Hepatocyte (in vitro differentiated cells): ENCODE results near the gene RIMBP3C. TPM values are rescaled to one million over a fixed set of nuclear protein-coding genes. Genes with fewer than 3 reads are reported as not detected.

Source experiments
- DNase-seq: peaks from one replicate; pipeline ENCODE4 v3.0.0-alpha.2; 2016; ENCODE audit warnings: low spot score
- H2AFZ ChIP-seq: fragments of 200-600 bp; sonication (generic); 2 replicates; pipeline ENCODE4 v1.6.0; 2016; ENCODE audit warnings: antibody characterized with exemption, mild to moderate bottlenecking
- H3K27ac ChIP-seq: fragments of 200-600 bp; sonication (generic); 2 replicates; pipeline ENCODE4 v1.5.1; 2016; ENCODE audit warnings: mild to moderate bottlenecking
- H3K27me3 ChIP-seq: fragments of 200-600 bp; sonication (generic); 2 replicates; pipeline ENCODE4 v1.6.1; 2016
- H3K36me3 ChIP-seq: fragments of 200-600 bp; sonication (generic); replicated peaks from 2 replicates; pipeline ENCODE4 v1.5.1; 2016; ENCODE audit warnings: low read depth; ENCODE audit not compliant: insufficient read depth
- H3K4me1 ChIP-seq: fragments of 200-600 bp; sonication (generic); 2 replicates; pipeline ENCODE4 v1.5.1; 2016; ENCODE audit warnings: mild to moderate bottlenecking, moderate library complexity; ENCODE audit not compliant: insufficient read depth
- H3K4me2 ChIP-seq: fragments of 200-600 bp; sonication (generic); 2 replicates; pipeline ENCODE4 v1.6.0; 2016
- H3K4me3 ChIP-seq: fragments of 200-600 bp; sonication (generic); 2 replicates; pipeline ENCODE4 v1.5.1; 2016; ENCODE audit warnings: mild to moderate bottlenecking
- H3K79me2 ChIP-seq: fragments of 200-600 bp; sonication (generic); 2 replicates; pipeline ENCODE4 v1.6.0; 2017; ENCODE audit warnings: mild to moderate bottlenecking
- H3K9me2 ChIP-seq: fragments of 200-600 bp; sonication (generic); replicated peaks from 2 replicates; pipeline ENCODE4 v1.6.0; 2017; ENCODE audit warnings: mild to moderate bottlenecking; ENCODE audit not compliant: insufficient read depth
- H3K9me3 ChIP-seq: fragments of 200-600 bp; sonication (generic); 2 replicates; pipeline ENCODE4 v1.5.1; 2016; ENCODE audit warnings: low read depth, mild to moderate bottlenecking
- H4K20me1 ChIP-seq: fragments of 200-600 bp; sonication (generic); 2 replicates; pipeline ENCODE4 v1.6.0; 2016; ENCODE audit warnings: mild to moderate bottlenecking; ENCODE audit not compliant: insufficient read depth, poor library complexity, severe bottlenecking
- EZH2 ChIP-seq: fragments of 200-600 bp; sonication (generic); IDR thresholded peaks from 2 replicates; pipeline ENCODE4 v1.6.1; 2016; ENCODE audit warnings: antibody characterized with exemption, mild to moderate bottlenecking, borderline replicate concordance
- EZH2phosphoT487 ChIP-seq: fragments of 200-600 bp; sonication (generic); IDR thresholded peaks from one replicate; pipeline ENCODE4 v1.6.1; 2018; ENCODE audit warnings: antibody characterized with exemption, mild to moderate bottlenecking, low read depth, moderate library complexity; ENCODE audit not compliant: unreplicated experiment, severe bottlenecking
- WGBS: methylation state at CpG from one replicate; pipeline ENCODE4 v1.1.6; 2016; ENCODE audit warnings: low lambda C conversion rate; ENCODE audit errors: missing lambda C conversion rate; 5-methylcytosine and 5-hydroxymethylcytosine counted together
- polyA plus RNA-seq: library from polyadenylated mRNA; unstranded; fragments of >200 nt; fragmentation: Nextera tagmentation; extraction: Ambion mirVana; gene quantifications from 2 replicates; pipeline ENCODE4 v1.2.1, GENCODE V29; 2016
- total RNA-seq: library from RNA; depleted of rRNA; stranded (reverse); fragments of >200 nt; gene quantifications from 2 replicates; pipeline ENCODE4 v1.2.3, GENCODE V29; 2014
- TF ChIP-seq, protein P1 (sequence below): fragments of 200-600 bp; sonication (generic); IDR thresholded peaks from 2 replicates; pipeline ENCODE4 v1.5.1; 2016; ENCODE audit warnings: antibody characterized with exemption, mild to moderate bottlenecking; ENCODE audit not compliant: poor library complexity

Gene RIMBP3C
- total and polyA plus RNA-seq, 2 experiments from 2014 or later = 0.30 TPM; not detected in 1

DNA sequence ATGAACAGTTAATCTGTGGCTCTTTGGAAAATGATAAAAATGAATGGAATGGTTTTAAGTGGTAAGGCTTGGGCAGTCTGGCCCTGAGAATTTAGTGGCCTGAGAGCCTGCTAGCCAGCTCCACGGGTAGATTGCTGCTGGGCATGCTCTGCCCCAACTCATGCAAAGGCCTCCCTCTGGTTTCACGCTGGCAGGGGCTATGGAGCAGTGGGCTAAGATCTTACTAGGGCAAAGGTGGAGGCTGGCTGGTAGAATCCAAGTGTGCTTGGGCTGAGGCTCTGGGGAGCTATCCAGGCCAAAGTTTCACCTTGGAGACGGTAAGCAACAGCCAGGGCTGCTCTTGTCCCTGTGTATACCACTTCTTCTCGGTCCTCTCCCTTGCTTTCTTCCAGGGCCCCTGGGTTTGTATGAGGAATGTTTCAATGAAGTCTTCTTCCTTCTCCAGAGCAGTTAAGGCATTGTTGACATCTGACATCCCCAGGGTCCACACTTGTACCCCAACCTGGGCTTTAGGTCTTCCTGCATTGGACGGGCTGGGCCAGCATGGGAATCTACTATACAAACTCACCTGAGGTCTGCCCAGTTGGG, 43.7 kb upstream of the RIMBP3C start:
- Histone ChIP-seq H4K20me1 (peaks cover 98% of the 10 kb centered on the region), H3K27ac (no peak overlapping the region), H3K4me3 (no peak overlapping the region), H3K36me3 (no peaks in the 10 kb centered on the region), H3K4me1 (no peaks in the 10 kb centered on the region), H3K9me3 (no peaks in the 10 kb centered on the region), H3K79me2 (peaks cover 100% of the 10 kb centered on the region), H3K4me2 (no peak overlapping the region), H3K27me3 (no peaks in the 10 kb centered on the region), H3K9me2 (no peaks in the 10 kb centered on the region), H2AFZ (no peak overlapping the region)
- WGBS = 94% methylated on average over 5 of the region's 5 CpGs
- no peak for DNase-seq
- TF ChIP-seq EZH2phosphoT487 (no peak), EZH2 (no peak)
- TF ChIP-seq, protein P1, sequence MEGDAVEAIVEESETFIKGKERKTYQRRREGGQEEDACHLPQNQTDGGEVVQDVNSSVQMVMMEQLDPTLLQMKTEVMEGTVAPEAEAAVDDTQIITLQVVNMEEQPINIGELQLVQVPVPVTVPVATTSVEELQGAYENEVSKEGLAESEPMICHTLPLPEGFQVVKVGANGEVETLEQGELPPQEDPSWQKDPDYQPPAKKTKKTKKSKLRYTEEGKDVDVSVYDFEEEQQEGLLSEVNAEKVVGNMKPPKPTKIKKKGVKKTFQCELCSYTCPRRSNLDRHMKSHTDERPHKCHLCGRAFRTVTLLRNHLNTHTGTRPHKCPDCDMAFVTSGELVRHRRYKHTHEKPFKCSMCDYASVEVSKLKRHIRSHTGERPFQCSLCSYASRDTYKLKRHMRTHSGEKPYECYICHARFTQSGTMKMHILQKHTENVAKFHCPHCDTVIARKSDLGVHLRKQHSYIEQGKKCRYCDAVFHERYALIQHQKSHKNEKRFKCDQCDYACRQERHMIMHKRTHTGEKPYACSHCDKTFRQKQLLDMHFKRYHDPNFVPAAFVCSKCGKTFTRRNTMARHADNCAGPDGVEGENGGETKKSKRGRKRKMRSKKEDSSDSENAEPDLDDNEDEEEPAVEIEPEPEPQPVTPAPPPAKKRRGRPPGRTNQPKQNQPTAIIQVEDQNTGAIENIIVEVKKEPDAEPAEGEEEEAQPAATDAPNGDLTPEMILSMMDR = no peak

DNA sequence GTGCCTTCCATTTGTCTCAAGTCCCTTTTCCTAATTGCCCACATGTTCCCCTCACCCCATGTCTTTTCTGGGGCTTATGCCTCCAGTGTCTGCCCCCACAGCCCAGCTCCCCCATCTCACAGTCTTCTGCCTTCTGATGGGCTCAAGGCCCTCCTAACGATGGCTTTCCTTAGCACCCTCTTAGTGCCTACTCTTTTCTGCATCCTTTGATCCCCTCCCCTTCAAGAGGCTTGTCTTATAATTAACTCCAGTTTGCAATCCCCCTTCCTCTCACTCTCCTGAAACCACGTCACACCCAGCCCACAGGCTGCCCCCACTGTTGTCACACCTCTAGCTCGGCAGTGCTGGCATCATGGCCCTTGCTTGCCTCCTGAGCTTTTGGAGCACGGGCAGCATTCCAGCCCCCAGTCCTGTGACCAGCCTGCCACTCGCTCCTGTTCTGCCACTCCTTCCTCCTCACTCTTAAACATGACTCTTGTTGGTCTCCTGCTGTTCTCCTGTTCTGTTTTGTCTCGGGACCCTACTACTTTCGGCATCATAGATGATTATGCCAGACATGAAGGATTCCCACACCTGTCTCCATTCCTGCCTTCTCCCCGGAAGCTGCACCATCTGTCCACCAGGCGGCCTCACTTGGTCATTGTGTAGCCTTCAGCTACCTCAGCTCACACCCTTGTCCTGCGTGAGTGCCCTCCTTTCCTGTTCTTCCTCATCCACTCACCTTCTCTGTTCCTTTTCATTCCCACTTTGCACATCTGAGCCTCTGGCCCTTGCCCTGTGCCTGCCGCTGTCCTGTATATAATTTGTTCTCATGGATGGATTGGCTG, 42.4 kb upstream of the RIMBP3C start:
- H3K4me2 ChIP-seq = no peak overlapping the region
- H3K4me3 ChIP-seq = no peak overlapping the region
- TF ChIP-seq, protein P1 = peak; percentile 27
- TF ChIP-seq EZH2phosphoT487 = no peak
- TF ChIP-seq EZH2 = no peak
- no peaks in the 10 kb centered on the region for H3K9me3 ChIP-seq
- 87% methylated on average over 11 of the region's 11 CpGs for WGBS
- no peaks in the 10 kb centered on the region for H3K9me2 ChIP-seq
- H3K79me2 ChIP-seq = peaks cover 100% of the 10 kb centered on the region
- H3K4me1 ChIP-seq = no peaks in the 10 kb centered on the region
- DNase-seq = no peak
- no peaks in the 10 kb centered on the region for H3K36me3 ChIP-seq
- H2AFZ ChIP-seq = no peak overlapping the region
- H3K27ac ChIP-seq = no peak overlapping the region
- H3K27me3 ChIP-seq = no peaks in the 10 kb centered on the region
- H4K20me1 ChIP-seq = peaks cover 98% of the 10 kb centered on the region

DNA sequence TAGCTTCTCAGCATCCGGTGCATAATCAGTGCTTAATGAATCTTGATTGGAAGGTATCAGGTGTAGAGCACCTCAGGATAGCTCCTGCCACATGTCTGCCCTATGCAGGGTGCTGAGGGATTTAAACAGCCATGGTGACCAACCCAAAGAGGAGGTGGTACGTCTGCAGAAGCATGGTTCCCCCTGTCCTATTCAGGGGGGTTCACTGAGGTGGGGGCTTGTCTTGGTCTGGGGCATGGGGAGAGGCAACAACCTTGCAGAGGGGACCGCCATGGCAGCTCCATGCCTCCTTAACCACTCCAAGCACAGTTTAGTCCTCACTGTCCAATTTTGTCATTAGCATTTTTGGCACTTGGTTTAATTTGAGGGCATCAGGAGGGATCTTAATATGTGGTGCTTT, 41.2 kb upstream of the RIMBP3C start:
- Histone ChIP-seq H2AFZ (no peak overlapping the region), H3K79me2 (peaks cover 100% of the 10 kb centered on the region), H4K20me1 (peaks cover 98% of the 10 kb centered on the region), H3K4me2 (no peak overlapping the region), H3K27me3 (no peaks in the 10 kb centered on the region), H3K36me3 (no peaks in the 10 kb centered on the region), H3K4me3 (no peak overlapping the region), H3K27ac (no peak overlapping the region), H3K4me1 (no peaks in the 10 kb centered on the region), H3K9me2 (no peaks in the 10 kb centered on the region), H3K9me3 (no peaks in the 10 kb centered on the region)
- 96% methylated on average over 3 of the region's 3 CpGs for WGBS
- DNase-seq = no peak
- TF ChIP-seq, protein P1 = no peak
- no peak for TF ChIP-seq EZH2
